ENCODE results near the gene GALT.

The GALT gene

DNA sequence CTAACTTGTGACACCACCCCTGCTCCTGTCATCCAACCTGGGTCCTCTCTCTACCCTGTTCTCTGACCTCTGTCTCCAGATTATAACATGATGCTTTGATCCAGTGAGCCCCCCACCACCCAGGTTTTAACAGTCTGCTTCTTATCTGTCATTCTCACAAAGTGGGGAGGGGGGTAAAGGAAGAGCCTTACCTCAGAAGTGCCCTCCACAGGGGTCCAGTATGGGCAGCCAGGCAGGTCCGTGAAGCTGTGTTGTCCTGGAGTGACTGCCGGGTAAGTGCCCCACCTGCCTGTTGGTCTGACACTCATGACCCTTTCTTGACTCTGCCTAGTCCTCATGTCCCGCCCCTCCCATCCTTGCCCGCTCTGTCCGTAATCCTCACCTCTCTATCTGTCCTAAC lies 8.9 kb downstream of the GALT start:
- Histone ChIP-seq H3K27me3 (replicated peaks; ENCODE audit: insufficient read depth, low read length) (no peaks in the 10 kb centered on the region), H3K27ac (ENCODE audit: low read length) (no peak overlapping the region), H3K9me3 (replicated peaks; ENCODE audit: insufficient read depth, low read length) (no peaks in the 10 kb centered on the region), H3K4me2 (ENCODE audit: low read depth, low read length) (no peak overlapping the region), H4K20me1 (ENCODE audit: insufficient read depth, low read length) (no peaks in the 10 kb centered on the region), H3K36me3 (replicated peaks; ENCODE audit: insufficient read depth, low read length) (no peaks in the 10 kb centered on the region), H3K9ac (ENCODE audit: low read length) (no peak overlapping the region), H3F3A (ENCODE audit: insufficient read depth, low read length) (peaks cover 4% of the 10 kb centered on the region; the same call in 1 of the 2 replicates), H3K9me2 (replicated peaks; ENCODE audit: insufficient read depth, low read length) (no peaks in the 10 kb centered on the region), H2AFZ (ENCODE audit: low read length) (no peak overlapping the region), H3K79me2 (ENCODE audit: low read length) (no peaks in the 10 kb centered on the region), H3K4me3 (ENCODE audit: low read length) (no peak overlapping the region), H3K4me1 (ENCODE audit: low read length) (no peaks in the 10 kb centered on the region)
- DNase-seq: no peak
- TF ChIP-seq, protein P1, sequence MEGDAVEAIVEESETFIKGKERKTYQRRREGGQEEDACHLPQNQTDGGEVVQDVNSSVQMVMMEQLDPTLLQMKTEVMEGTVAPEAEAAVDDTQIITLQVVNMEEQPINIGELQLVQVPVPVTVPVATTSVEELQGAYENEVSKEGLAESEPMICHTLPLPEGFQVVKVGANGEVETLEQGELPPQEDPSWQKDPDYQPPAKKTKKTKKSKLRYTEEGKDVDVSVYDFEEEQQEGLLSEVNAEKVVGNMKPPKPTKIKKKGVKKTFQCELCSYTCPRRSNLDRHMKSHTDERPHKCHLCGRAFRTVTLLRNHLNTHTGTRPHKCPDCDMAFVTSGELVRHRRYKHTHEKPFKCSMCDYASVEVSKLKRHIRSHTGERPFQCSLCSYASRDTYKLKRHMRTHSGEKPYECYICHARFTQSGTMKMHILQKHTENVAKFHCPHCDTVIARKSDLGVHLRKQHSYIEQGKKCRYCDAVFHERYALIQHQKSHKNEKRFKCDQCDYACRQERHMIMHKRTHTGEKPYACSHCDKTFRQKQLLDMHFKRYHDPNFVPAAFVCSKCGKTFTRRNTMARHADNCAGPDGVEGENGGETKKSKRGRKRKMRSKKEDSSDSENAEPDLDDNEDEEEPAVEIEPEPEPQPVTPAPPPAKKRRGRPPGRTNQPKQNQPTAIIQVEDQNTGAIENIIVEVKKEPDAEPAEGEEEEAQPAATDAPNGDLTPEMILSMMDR (IDR thresholded peaks at IDR 0.05; ENCODE audit: low read length): no peak
- no peak for TF ChIP-seq EZH2phosphoT487 (IDR thresholded peaks at IDR 0.05; ENCODE audit: low read length)
- no peak for TF ChIP-seq EZH2 (optimal IDR thresholded peaks at IDR 0.05; ENCODE audit: low read depth, low read length)

DNA sequence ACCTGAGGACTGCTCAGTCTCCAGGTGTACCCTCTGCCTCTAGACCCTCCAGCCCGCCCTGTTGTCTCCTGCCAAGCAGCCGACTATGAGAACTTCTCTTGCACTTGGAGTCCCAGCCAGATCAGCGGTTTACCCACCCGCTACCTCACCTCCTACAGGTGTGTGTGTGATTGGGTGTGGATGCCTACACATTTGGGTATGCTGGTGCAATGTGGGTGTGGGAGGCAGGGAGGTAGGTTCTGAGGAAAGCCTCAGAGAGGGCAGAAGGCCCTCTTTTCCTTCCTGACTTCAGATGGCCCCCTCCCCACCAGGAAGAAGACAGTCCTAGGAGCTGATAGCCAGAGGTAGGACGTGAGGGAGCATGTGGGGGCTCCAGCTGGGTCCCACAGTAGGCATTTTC lies 10.5 kb downstream of the GALT start:
- no peak for DNase-seq
- Histone ChIP-seq H2AFZ (ENCODE audit: low read length) (no peak overlapping the region), H3F3A (ENCODE audit: insufficient read depth, low read length) (no peaks in the 10 kb centered on the region), H3K9ac (ENCODE audit: low read length) (no peak overlapping the region), H3K4me1 (ENCODE audit: low read length) (no peaks in the 10 kb centered on the region), H4K20me1 (ENCODE audit: insufficient read depth, low read length) (no peaks in the 10 kb centered on the region), H3K36me3 (replicated peaks; ENCODE audit: insufficient read depth, low read length) (no peaks in the 10 kb centered on the region), H3K4me3 (ENCODE audit: low read length) (no peak overlapping the region), H3K27me3 (replicated peaks; ENCODE audit: insufficient read depth, low read length) (no peaks in the 10 kb centered on the region), H3K27ac (ENCODE audit: low read length) (no peak overlapping the region), H3K9me3 (replicated peaks; ENCODE audit: insufficient read depth, low read length) (no peaks in the 10 kb centered on the region), H3K4me2 (ENCODE audit: low read depth, low read length) (no peak overlapping the region), H3K9me2 (replicated peaks; ENCODE audit: insufficient read depth, low read length) (no peaks in the 10 kb centered on the region), H3K79me2 (ENCODE audit: low read length) (no peaks in the 10 kb centered on the region)
- TF ChIP-seq EZH2 (optimal IDR thresholded peaks at IDR 0.05; ENCODE audit: low read depth, low read length): no peak
- TF ChIP-seq, protein P1 (IDR thresholded peaks at IDR 0.05; ENCODE audit: low read length): no peak
- no peak for TF ChIP-seq EZH2phosphoT487 (IDR thresholded peaks at IDR 0.05; ENCODE audit: low read length)

DNA sequence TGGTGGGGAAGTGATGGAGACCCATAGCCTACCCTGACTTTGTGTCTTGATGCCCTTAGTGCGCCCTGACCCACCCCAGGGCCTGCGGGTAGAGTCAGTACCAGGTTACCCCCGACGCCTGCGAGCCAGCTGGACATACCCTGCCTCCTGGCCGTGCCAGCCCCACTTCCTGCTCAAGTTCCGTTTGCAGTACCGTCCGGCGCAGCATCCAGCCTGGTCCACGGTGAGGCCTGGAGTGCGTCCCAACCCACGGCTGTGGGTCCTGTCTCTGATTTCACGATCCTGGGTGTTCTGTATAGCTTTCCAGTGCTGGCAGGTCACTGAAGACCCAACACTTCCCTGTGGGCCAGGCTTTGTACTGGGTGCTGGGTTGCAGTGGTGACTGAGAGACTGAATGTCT lies 12.0 kb downstream of the GALT start:
- no peak overlapping the region for H3K4me3 ChIP-seq (ENCODE audit: low read length)
- no peaks in the 10 kb centered on the region for H3K27me3 ChIP-seq (replicated peaks; ENCODE audit: insufficient read depth, low read length)
- no peaks in the 10 kb centered on the region for H3K79me2 ChIP-seq (ENCODE audit: low read length)
- no peaks in the 10 kb centered on the region for H3K9me3 ChIP-seq (replicated peaks; ENCODE audit: insufficient read depth, low read length)
- no peak overlapping the region for H3K9ac ChIP-seq (ENCODE audit: low read length)
- H3K4me1 ChIP-seq (ENCODE audit: low read length): no peaks in the 10 kb centered on the region
- DNase-seq: no peak
- TF ChIP-seq EZH2phosphoT487 (IDR thresholded peaks at IDR 0.05; ENCODE audit: low read length) (no peak), EZH2 (optimal IDR thresholded peaks at IDR 0.05; ENCODE audit: low read depth, low read length) (no peak)
- TF ChIP-seq, protein P1 (IDR thresholded peaks at IDR 0.05; ENCODE audit: low read length): no peak
- H3K9me2 ChIP-seq (replicated peaks; ENCODE audit: insufficient read depth, low read length): no peaks in the 10 kb centered on the region
- H2AFZ ChIP-seq (ENCODE audit: low read length): no peak overlapping the region
- H3K4me2 ChIP-seq (ENCODE audit: low read depth, low read length): no peak overlapping the region
- no peaks in the 10 kb centered on the region for H3K36me3 ChIP-seq (replicated peaks; ENCODE audit: insufficient read depth, low read length)
- no peaks in the 10 kb centered on the region for H3F3A ChIP-seq (ENCODE audit: insufficient read depth, low read length)
- no peaks in the 10 kb centered on the region for H4K20me1 ChIP-seq (ENCODE audit: insufficient read depth, low read length)
- H3K27ac ChIP-seq (ENCODE audit: low read length): no peak overlapping the region
